IMR-90 (cell line): ENCODE results near the gene CAPZA2. TPM values are rescaled to one million over a fixed set of nuclear protein-coding genes. Genes with fewer than 3 reads are reported as not detected.

Source experiments
- ATAC-seq: fragments of 200-7000 bp; cut with Tn5 transposase; 2 replicates; pipeline ENCODE4 v1.9.1; 2020; ENCODE audit warnings: low read depth, mild to moderate bottlenecking, moderate library complexity
- BruUV-seq: library from RNA; stranded (reverse); fragments of 400-500 nt; replicated peaks from 2 replicates; lab custom pipeline; 2021; lab: Mats Ljungman, UMichigan
- CTCF ChIA-PET: fragments of 300-600 bp; formaldehyde crosslinking; extraction: SDS; loops from one replicate; lab custom pipeline; 2021; ENCODE audit warnings: antibody characterized with exemption; lab: Yijun Ruan, JAX
- POLR2A ChIA-PET: fragments of 300-600 bp; sonication (Branson Sonifier 250); formaldehyde crosslinking; loops from one replicate; lab custom pipeline; 2022; ENCODE audit warnings: antibody characterized with exemption; ENCODE audit not compliant: unreplicated experiment; lab: Charles Lee
- DNase-seq: peaks from one replicate; pipeline ENCODE4 v3.0.0; 2013
- H2AFZ ChIP-seq: replicated peaks from 2 replicates; pipeline ENCODE3; 2013; ENCODE audit warnings: low read length, mild to moderate bottlenecking; ENCODE audit not compliant: poor library complexity
- H2AK5ac ChIP-seq: 2 replicates; pipeline ENCODE4 v1.6.1; 2013; ENCODE audit warnings: low read depth, low read length, inconsistent platforms
- H2AK9ac ChIP-seq: replicated peaks from 2 replicates; pipeline ENCODE3; 2013; ENCODE audit warnings: mild to moderate bottlenecking, low read depth, low read length, moderate library complexity; ENCODE audit not compliant: poor library complexity
- H2BK120ac ChIP-seq: 2 replicates; pipeline ENCODE4 v1.6.1; 2013; ENCODE audit warnings: low read depth, low read length, inconsistent platforms
- H2BK15ac ChIP-seq: 3 replicates; pipeline ENCODE4 v1.6.1; 2013; ENCODE audit warnings: low read depth, low read length, inconsistent platforms
- H2BK20ac ChIP-seq: 2 replicates; pipeline ENCODE4 v1.6.1; 2013; ENCODE audit warnings: low read depth, mild to moderate bottlenecking, inconsistent platforms, low read length, moderate library complexity
- H2BK5ac ChIP-seq: 2 replicates; pipeline ENCODE4 v1.6.1; 2013; ENCODE audit warnings: mild to moderate bottlenecking, low read depth, low read length, inconsistent platforms; ENCODE audit not compliant: poor library complexity, severe bottlenecking
- H3K14ac ChIP-seq: replicated peaks from 2 replicates; pipeline ENCODE4 v1.6.1; 2013; ENCODE audit warnings: low read depth, low read length, inconsistent platforms
- H3K18ac ChIP-seq: 2 replicates; pipeline ENCODE4 v1.6.1; 2013; ENCODE audit warnings: low read depth, low read length, control low read depth
- H3K23ac ChIP-seq: 2 replicates; pipeline ENCODE4 v1.6.1; 2013; ENCODE audit warnings: low read depth, low read length, inconsistent platforms
- H3K27ac ChIP-seq: 2 replicates; pipeline ENCODE4 v1.5.1; 2013; ENCODE audit warnings: mild to moderate bottlenecking, control low read depth, low read length; ENCODE audit not compliant: insufficient read depth
- H3K27me3 ChIP-seq: 2 replicates; pipeline ENCODE4 v1.6.1; 2013; ENCODE audit warnings: low read length; ENCODE audit not compliant: control insufficient read depth, insufficient read depth
- H3K36me3 ChIP-seq: 2 replicates; pipeline ENCODE4 v1.6.1; 2013; ENCODE audit warnings: low read length, mixed read lengths; ENCODE audit not compliant: control insufficient read depth, insufficient read depth
- H3K4ac ChIP-seq: 2 replicates; pipeline ENCODE4 v1.6.1; 2013; ENCODE audit warnings: low read depth, low read length, inconsistent platforms
- H3K4me1 ChIP-seq: 2 replicates; pipeline ENCODE4 v1.6.1; 2013; ENCODE audit warnings: low read length, mixed read lengths; ENCODE audit not compliant: control insufficient read depth, insufficient read depth
- H3K4me2 ChIP-seq: 2 replicates; pipeline ENCODE4 v1.6.1; 2013; ENCODE audit warnings: low read depth, mild to moderate bottlenecking, control low read depth, low read length, moderate library complexity
- H3K4me3 ChIP-seq: 2 replicates; pipeline ENCODE4 v1.5.1; 2013; ENCODE audit warnings: low read depth, mild to moderate bottlenecking, control low read depth, low read length, moderate library complexity; ENCODE audit not compliant: insufficient read depth
- H3K56ac ChIP-seq: 2 replicates; pipeline ENCODE4 v1.6.1; 2013; ENCODE audit warnings: low read length, inconsistent platforms; ENCODE audit not compliant: insufficient read depth; ENCODE audit errors: extremely low read depth
- H3K79me1 ChIP-seq, 2 experiments: 2 replicates each; pipeline ENCODE4 v1.6.1; 2013; ENCODE audit warnings: low read length in 2 of 2, inconsistent platforms in 1 of 2, low read depth in 1 of 2
- H3K9ac ChIP-seq: 2 replicates; pipeline ENCODE4 v1.6.1; 2013; ENCODE audit warnings: low read depth, low read length, control low read depth
- H3K9me1 ChIP-seq: 2 replicates; pipeline ENCODE4 v1.6.1; 2013; ENCODE audit warnings: low read length, inconsistent platforms; ENCODE audit not compliant: insufficient read depth
- H3K9me3 ChIP-seq: 2 replicates; pipeline ENCODE4 v1.6.1; 2013; ENCODE audit warnings: low read length; ENCODE audit not compliant: control insufficient read depth, insufficient read depth
- H4K20me1 ChIP-seq: 2 replicates; pipeline ENCODE4 v1.6.1; 2013; ENCODE audit warnings: low read length, inconsistent platforms; ENCODE audit not compliant: insufficient read depth
- H4K5ac ChIP-seq: 2 replicates; pipeline ENCODE4 v1.6.1; 2013; ENCODE audit warnings: mild to moderate bottlenecking, low read depth, low read length, control low read depth
- H4K8ac ChIP-seq, 2 experiments: 2 replicates each; pipeline ENCODE4 v1.6.1; 2013; ENCODE audit warnings: low read depth in 2 of 2, low read length in 2 of 2, control low read depth in 1 of 2, inconsistent platforms in 1 of 2
- H4K91ac ChIP-seq: 2 replicates; pipeline ENCODE4 v1.6.1; 2013; ENCODE audit warnings: low read depth, low read length, inconsistent platforms; ENCODE audit not compliant: insufficient read depth
- BHLHE40 ChIP-seq: fragments of 150-350 bp; IDR thresholded peaks from 2 replicates; pipeline ENCODE4 v1.6.1; 2016; ENCODE audit warnings: mild to moderate bottlenecking, low read depth, low read length
- CEBPB ChIP-seq: IDR thresholded peaks from 2 replicates; pipeline ENCODE4 v1.6.1; 2012; ENCODE audit warnings: low read depth, low read length, improper control_type of control experiment
- CHD1 ChIP-seq: IDR thresholded peaks from 2 replicates; pipeline ENCODE4 v1.6.1; 2012; ENCODE audit warnings: low read depth, low read length, improper control_type of control experiment
- CTCF ChIP-seq: conservative IDR thresholded peaks from 2 replicates; pipeline ENCODE4 v1.5.1; 2012; ENCODE audit warnings: mild to moderate bottlenecking, low read depth, low read length, improper control_type of control experiment
- ELK1 ChIP-seq: fragments of 150-350 bp; IDR thresholded peaks from 2 replicates; pipeline ENCODE4 v1.6.1; 2016; ENCODE audit warnings: low read depth, mild to moderate bottlenecking, low read length, moderate library complexity, borderline replicate concordance
- FOS ChIP-seq: fragments of 150-350 bp; IDR thresholded peaks from 2 replicates; pipeline ENCODE4 v1.6.1; 2016; ENCODE audit warnings: low read depth, low read length
- MAFK ChIP-seq: IDR thresholded peaks from 2 replicates; pipeline ENCODE4 v1.6.1; 2012; ENCODE audit warnings: low read depth, low read length, improper control_type of control experiment
- MAZ ChIP-seq: IDR thresholded peaks from 2 replicates; pipeline ENCODE4 v1.6.1; 2012; ENCODE audit warnings: low read depth, mild to moderate bottlenecking, low read length, improper control_type of control experiment, moderate library complexity, borderline replicate concordance
- MXI1 ChIP-seq: IDR thresholded peaks from 2 replicates; pipeline ENCODE4 v1.6.1; 2012; ENCODE audit warnings: low read depth, mild to moderate bottlenecking, low read length, moderate library complexity, borderline replicate concordance
- NFE2L2 ChIP-seq: fragments of 150-350 bp; IDR thresholded peaks from 2 replicates; pipeline ENCODE4 v1.6.1; 2016; ENCODE audit warnings: low read depth, mild to moderate bottlenecking, low read length
- RAD21 ChIP-seq: IDR thresholded peaks from 2 replicates; pipeline ENCODE4 v1.6.1; 2012; ENCODE audit warnings: low read length, improper control_type of control experiment
- RFX5 ChIP-seq: IDR thresholded peaks from 2 replicates; pipeline ENCODE4 v1.8.0; 2012; ENCODE audit warnings: low read depth, mild to moderate bottlenecking, low read length, moderate library complexity
- USF2 ChIP-seq: fragments of 150-350 bp; IDR thresholded peaks from 2 replicates; pipeline ENCODE4 v1.6.1; 2017; ENCODE audit warnings: mild to moderate bottlenecking, antibody characterized with exemption, low read length, low read depth
- WGBS, 2 experiments: methylation state at CpG; one replicate each; pipeline versions ENCODE4 v1.1.5 to v1.1.7; 2013; ENCODE audit warnings: missing lambda C conversion rate in 2 of 2; ENCODE audit not compliant: insufficient read length in 1 of 2; ENCODE audit errors: extremely low coverage in 2 of 2; 5-methylcytosine and 5-hydroxymethylcytosine counted together
- dilution Hi-C: fragments of 300-500 bp; cut with HindIII; formaldehyde crosslinking; loops from one replicate; pipeline ENCODE4 v1.14.3; 2018; ENCODE audit warnings: low sequenced_read_pairs; ENCODE audit not compliant: unreplicated experiment
- in situ Hi-C: fragments of 300-500 bp; cut with MboI; formaldehyde crosslinking; loops from 3 replicates; pipeline ENCODE4 v1.14.3; 2019; ENCODE audit warnings: low sequenced_read_pairs, inconsistent platforms, mixed read lengths
- intact Hi-C: fragments of 100-400 bp; cut with micrococcal nuclease; formaldehyde crosslinking; loops from 2 replicates; pipeline ENCODE4 v1.10.0; 2022
- polyA plus RNA-seq, 3 experiments: library from polyadenylated mRNA; depleted of rRNA; stranded (reverse); fragments of >200 nt; gene quantifications; 2 replicates each; pipeline ENCODE4 v1.2.3, GENCODE V29; 2012; ENCODE audit warnings: low replicate concordance in 1 of 3
- total RNA-seq: library from RNA; depleted of rRNA; stranded (reverse); fragments of >200 nt; gene quantifications from 2 replicates; pipeline ENCODE4 v1.2.3, GENCODE V29; 2012

The CAPZA2 gene
- total and polyA plus RNA-seq, 2 of the 4 experiments (the other 2 are of a cell fraction) = 66.6 to 133 TPM

- 0 out of 2 replicates have a peak, but pooled peaks cover 4% of the 10 kb centered on the region for H4K20me1 ChIP-seq
- H3K36me3 ChIP-seq = peaks cover 5% of the 10 kb centered on the region
Observed at GRCh38 chr7:116901143-116901542, 38.8 kb downstream of the CAPZA2 start.

More at GRCh38 chr7:116901143-116901542, 38.8 kb downstream of the CAPZA2 start:
- no peak overlapping the region for H2BK20ac ChIP-seq
- BruUV-seq = no TSS peak
- H2AFZ ChIP-seq = no peak overlapping the region
- no peak overlapping the region for H4K8ac ChIP-seq
- ChIA-PET CTCF (no interaction called here), POLR2A (no interaction called here)
- in situ Hi-C loops = no loop called here
- no peak overlapping the region for H2BK5ac ChIP-seq
- TF ChIP-seq CEBPB (no peak), USF2 (no peak), RAD21 (no peak), FOS (no peak), RFX5 (no peak), MAZ (no peak), ELK1 (no peak), CHD1 (no peak), NFE2L2 (no peak), MAFK (no peak), MXI1 (no peak), BHLHE40 (no peak), CTCF (no peak)
- intact Hi-C loops = no loop called here
- no peak overlapping the region for H2BK120ac ChIP-seq
- H4K5ac ChIP-seq = no peak overlapping the region
- H3K23ac ChIP-seq = no peak overlapping the region
- dilution Hi-C loops = no loop called here
- H3K27me3 ChIP-seq = no peaks in the 10 kb centered on the region
- H2BK15ac ChIP-seq = no peak overlapping the region
- no peak overlapping the region for H2AK9ac ChIP-seq
- H3K56ac ChIP-seq = no peak overlapping the region
- no peak overlapping the region for H2AK5ac ChIP-seq
- H3K9me3 ChIP-seq = no peaks in the 10 kb centered on the region
- H3K4ac ChIP-seq = no peak overlapping the region
- H3K14ac ChIP-seq = no peak overlapping the region
- H3K27ac ChIP-seq = no peak overlapping the region
- WGBS, 2 experiments = no CpG with 5 or more reads among the region's 2 CpGs
- H4K91ac ChIP-seq = no peak overlapping the region
- peaks cover 10 to 31% of the 10 kb centered on the region in 2 experiments for H3K79me1 ChIP-seq
- H3K4me2 ChIP-seq = no peak overlapping the region
- DNase-seq (no peak), ATAC-seq (no peak)
- no peak overlapping the region for H3K4me3 ChIP-seq
- H3K9me1 ChIP-seq = no peaks in the 10 kb centered on the region
- no peak overlapping the region for H3K18ac ChIP-seq
- H3K4me1 ChIP-seq = no peaks in the 10 kb centered on the region
- no peak overlapping the region for H3K9ac ChIP-seq
